Trophoblast cell (in vitro differentiated cells and primary cell): ENCODE results near the gene SGTB.
"Not testable (repeated sequence)": the region's sequence is repeated elsewhere in the genome, so short reads cannot be mapped to it uniquely, and the experiment has no call there.

Source experiments
- DNase-seq, 2 donors: peaks; one replicate each; pipeline ENCODE4 v3.0.0-alpha.2; 2016
- H2AFZ ChIP-seq: 2 replicates; pipeline ENCODE4 v1.6.1; 2013; ENCODE audit warnings: low read length, moderate library complexity, mild to moderate bottlenecking; ENCODE audit not compliant: insufficient read depth, poor library complexity
- H2AK5ac ChIP-seq: 2 replicates; pipeline ENCODE4 v1.6.1; 2013; ENCODE audit warnings: mild to moderate bottlenecking, low read length
- H2BK120ac ChIP-seq: 2 replicates; pipeline ENCODE4 v1.6.1; 2013; ENCODE audit warnings: low read length, mild to moderate bottlenecking, moderate library complexity; ENCODE audit not compliant: insufficient read depth, poor library complexity
- H2BK12ac ChIP-seq: 2 replicates; pipeline ENCODE4 v1.6.1; 2013; ENCODE audit warnings: mild to moderate bottlenecking, low read length, moderate library complexity
- H2BK5ac ChIP-seq: 2 replicates; pipeline ENCODE4 v1.6.1; 2013; ENCODE audit warnings: low read length, low read depth, moderate library complexity, mild to moderate bottlenecking; ENCODE audit not compliant: poor library complexity
- H3K14ac ChIP-seq: 2 replicates; pipeline ENCODE4 v1.6.1; 2013; ENCODE audit warnings: mild to moderate bottlenecking, low read length
- H3K18ac ChIP-seq: 2 replicates; pipeline ENCODE4 v1.6.1; 2013; ENCODE audit warnings: mild to moderate bottlenecking, low read length
- H3K23ac ChIP-seq: 2 replicates; pipeline ENCODE4 v1.6.1; 2013; ENCODE audit warnings: low read length
- H3K27ac ChIP-seq: 2 replicates; pipeline ENCODE4 v1.5.1; 2013; ENCODE audit warnings: low read depth, mild to moderate bottlenecking, inconsistent platforms, low read length, moderate library complexity
- H3K27me3 ChIP-seq: 2 replicates; pipeline ENCODE4 v1.6.1; 2013; ENCODE audit warnings: inconsistent platforms, mild to moderate bottlenecking, low read length, moderate library complexity; ENCODE audit not compliant: insufficient read depth
- H3K36me3 ChIP-seq, 2 experiments: 1 replicate in 1 of 2; 2 replicates in 1 of 2; pipeline ENCODE4 v1.6.1; 2013; ENCODE audit warnings: low read length in 2 of 2, mild to moderate bottlenecking in 2 of 2, moderate library complexity in 1 of 2; ENCODE audit not compliant: insufficient read depth in 2 of 2, control insufficient read depth in 1 of 2
- H3K4ac ChIP-seq: 2 replicates; pipeline ENCODE4 v1.6.1; 2013; ENCODE audit warnings: low read depth, mild to moderate bottlenecking, low read length, moderate library complexity
- H3K4me1 ChIP-seq, 2 experiments: 1 replicate in 1 of 2; 2 replicates in 1 of 2; pipeline ENCODE4 v1.6.1; 2013; ENCODE audit warnings: low read length in 2 of 2, mild to moderate bottlenecking in 2 of 2, moderate library complexity in 1 of 2; ENCODE audit not compliant: insufficient read depth in 2 of 2, control insufficient read depth in 1 of 2
- H3K4me2 ChIP-seq: 2 replicates; pipeline ENCODE4 v1.6.1; 2013; ENCODE audit warnings: inconsistent platforms, mild to moderate bottlenecking, low read length, moderate library complexity
- H3K4me3 ChIP-seq: 2 replicates; pipeline ENCODE4 v1.5.1; 2013; ENCODE audit warnings: mild to moderate bottlenecking, low read depth, low read length, inconsistent platforms
- H3K79me1 ChIP-seq: one replicate; pipeline ENCODE4 v1.6.1; 2013; ENCODE audit warnings: low read length
- H3K79me2 ChIP-seq: 2 replicates; pipeline ENCODE4 v1.6.1; 2013; ENCODE audit warnings: low read length, mild to moderate bottlenecking; ENCODE audit not compliant: control insufficient read depth, insufficient read depth, poor library complexity
- H3K9ac ChIP-seq: 2 replicates; pipeline ENCODE4 v1.6.1; 2013; ENCODE audit warnings: mild to moderate bottlenecking, low read length
- H3K9me3 ChIP-seq: 2 replicates; pipeline ENCODE4 v1.6.1; 2013; ENCODE audit warnings: low read depth, mild to moderate bottlenecking, control low read depth, inconsistent platforms, low read length; ENCODE audit not compliant: insufficient read depth
- H4K12ac ChIP-seq: 2 replicates; pipeline ENCODE4 v1.6.1; 2013; ENCODE audit warnings: low read depth, mild to moderate bottlenecking, low read length, moderate library complexity
- H4K8ac ChIP-seq: 2 replicates; pipeline ENCODE4 v1.6.1; 2013; ENCODE audit warnings: low read depth, mild to moderate bottlenecking, low read length, moderate library complexity
- H4K91ac ChIP-seq: one replicate; pipeline ENCODE4 v1.6.1; 2013; ENCODE audit warnings: low read depth, mild to moderate bottlenecking, low read length, moderate library complexity
- WGBS: extraction: QIAGEN DNeasy Blood & Tissue Kit; methylation state at CpG from one replicate; pipeline ENCODE4 v1.1.7; 2013; ENCODE audit warnings: missing lambda C conversion rate; ENCODE audit not compliant: insufficient read length, insufficient coverage; ENCODE audit errors: extremely low coverage; 5-methylcytosine and 5-hydroxymethylcytosine counted together

Gene SGTB

DNA sequence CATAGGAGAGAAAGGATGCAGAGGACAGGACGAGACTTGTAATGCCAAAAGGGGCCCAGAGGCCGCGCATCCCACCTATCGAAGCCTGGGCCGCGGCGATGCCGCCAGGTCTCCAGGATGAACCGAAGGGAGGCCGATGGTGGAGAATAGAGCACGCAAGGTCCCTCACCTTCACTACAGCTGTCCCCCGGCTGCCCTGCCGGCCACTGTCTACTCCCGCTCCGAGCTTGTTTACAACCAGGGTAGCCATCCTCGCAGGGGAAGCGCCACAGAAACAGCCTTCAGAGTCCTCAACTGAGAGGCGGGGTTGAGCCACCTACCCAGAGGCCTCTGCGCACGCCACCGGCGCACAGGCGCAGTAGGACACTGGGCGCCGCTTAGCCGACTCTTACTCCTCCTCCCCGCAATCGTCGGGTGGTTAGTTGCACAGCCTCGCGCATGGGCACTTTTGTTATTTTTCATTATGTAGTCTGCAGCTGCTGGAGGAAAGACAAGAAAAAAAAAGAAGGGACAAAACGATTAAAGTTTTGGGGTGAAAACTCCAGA lies 97.8 kb downstream of the SGTB start, which contains the start of gene TRIM23:
TRIM23 (minus strand) TSS at position 309 of the 546 bp plus-strand sequence; CDS start at position 250, 59 bp downstream.
- peaks cover 0 to 2% of the 10 kb centered on the region in 2 experiments for H3K36me3 ChIP-seq
- peaks cover 5% of the 10 kb centered on the region for H3K79me2 ChIP-seq
- no peaks in the 10 kb centered on the region for H3K27me3 ChIP-seq
- peaks cover 0 to 3% of the 10 kb centered on the region in 2 experiments for H3K4me1 ChIP-seq
- H3K9me3 ChIP-seq = no peaks in the 10 kb centered on the region
- H3K4me3 ChIP-seq = peak within 1 kb of the TSS; percentile 97
- H2AFZ ChIP-seq = peak within 1 kb of the TSS; percentile 85
- no peak within 1 kb of the TSS for H2BK12ac ChIP-seq
- DNase-seq = peak; percentile 96 to 97
- H3K18ac ChIP-seq = peak within 1 kb of the TSS; percentile 70
- H3K4me2 ChIP-seq = peak within 1 kb of the TSS; percentile 83
- peaks cover 4% of the 10 kb centered on the region for H3K79me1 ChIP-seq
- H2BK120ac ChIP-seq = no peak within 1 kb of the TSS
- H3K4ac ChIP-seq = peak within 1 kb of the TSS; percentile 80
- no peak within 1 kb of the TSS for H2AK5ac ChIP-seq
- H2BK5ac ChIP-seq = peak within 1 kb of the TSS; percentile 60
- H4K12ac ChIP-seq = peak within 1 kb of the TSS; percentile 61
- peak within 1 kb of the TSS; percentile 96 for H4K8ac ChIP-seq
- WGBS = no CpG with 5 or more reads among the region's 32 CpGs
- H4K91ac ChIP-seq = peak within 1 kb of the TSS; percentile 13
- H3K9ac ChIP-seq = peak within 1 kb of the TSS; percentile 97
- peak within 1 kb of the TSS; percentile 68 for H3K27ac ChIP-seq
- H3K14ac ChIP-seq = peak within 1 kb of the TSS; percentile 69
- no peak within 1 kb of the TSS for H3K23ac ChIP-seq

DNA sequence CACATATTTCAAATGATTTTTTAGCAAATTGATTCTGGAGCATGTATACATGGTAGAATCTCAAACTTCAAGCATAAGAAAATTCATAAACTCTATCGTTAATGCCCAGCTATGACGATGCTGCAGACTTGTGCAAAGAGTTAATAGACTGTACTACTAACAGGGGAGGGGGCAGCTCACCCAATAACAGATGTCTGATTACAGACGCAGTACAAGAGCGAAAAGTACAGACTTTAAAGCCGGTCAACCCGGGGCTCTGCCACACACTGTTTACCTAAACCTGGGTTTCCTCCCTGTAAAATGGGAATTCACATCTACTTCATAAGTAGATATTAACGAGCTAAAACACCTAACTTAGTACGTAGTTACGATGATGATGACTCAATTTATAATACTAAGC lies 98.4 kb downstream of the SGTB start:
- H3K23ac ChIP-seq = no peak overlapping the region
- no peaks in the 10 kb centered on the region for H3K9me3 ChIP-seq

DNA sequence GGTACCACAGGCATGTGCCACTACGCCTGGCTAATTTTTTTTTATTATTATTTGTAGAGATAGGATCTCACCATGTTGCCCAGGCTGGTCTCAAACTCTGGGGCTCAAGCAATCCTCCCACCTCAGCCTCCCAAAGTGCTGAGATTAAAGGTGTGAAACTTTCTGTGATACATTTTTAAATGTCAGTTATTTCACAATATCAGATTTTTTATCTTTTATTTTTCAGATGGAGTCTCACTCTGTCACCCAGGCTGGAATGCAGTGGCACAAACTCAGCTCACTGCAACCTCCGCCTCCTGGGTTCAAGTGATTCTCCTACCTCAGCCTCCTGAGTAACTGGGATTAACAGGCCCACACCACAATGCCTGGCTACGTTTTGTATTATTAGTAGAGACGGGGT lies 99.9 kb downstream of the SGTB start:
- not testable (repeated sequence) for H2BK12ac ChIP-seq, H2AK5ac ChIP-seq, H3K18ac ChIP-seq, H3K4me2 ChIP-seq, H3K4me3 ChIP-seq, H2BK5ac ChIP-seq, H3K27me3 ChIP-seq, H3K27ac ChIP-seq, H3K14ac ChIP-seq, H4K8ac ChIP-seq, DNase-seq, H3K9ac ChIP-seq, H3K36me3 ChIP-seq, H4K91ac ChIP-seq, H3K79me1 ChIP-seq, H3K79me2 ChIP-seq, H2AFZ ChIP-seq, H3K4me1 ChIP-seq, H3K23ac ChIP-seq, H2BK120ac ChIP-seq, H4K12ac ChIP-seq, H3K9me3 ChIP-seq
- WGBS = no CpG with 5 or more reads among the region's 4 CpGs
- peak overlapping the region; percentile 39 for H3K4ac ChIP-seq

More for the DNA sequence above, 98.4 kb downstream of the SGTB start:
- Histone ChIP-seq H3K79me2 (peaks cover 5% of the 10 kb centered on the region), H2BK12ac (no peak overlapping the region), H3K27me3 (no peaks in the 10 kb centered on the region), H2AFZ (no peak overlapping the region), H2BK5ac (no peak overlapping the region), H3K27ac (no peak overlapping the region), H4K12ac (no peak overlapping the region), H2AK5ac (no peak overlapping the region), H4K8ac (no peak overlapping the region), H2BK120ac (no peak overlapping the region), H4K91ac (no peak overlapping the region), H3K9ac (peak overlapping the region; percentile 79), H3K79me1 (peaks cover 4% of the 10 kb centered on the region), H3K4me2 (peak overlapping the region; percentile 63), H3K36me3 (peaks cover 0 to 2% of the 10 kb centered on the region in 2 experiments), H3K14ac (no peak overlapping the region), H3K18ac (no peak overlapping the region), H3K4ac (no peak overlapping the region), H3K4me1 (peaks cover 0 to 3% of the 10 kb centered on the region in 2 experiments), H3K4me3 (peak overlapping the region; percentile 97)
- no CpG with 5 or more reads among the region's 9 CpGs for WGBS
- DNase-seq = no peak

DNA sequence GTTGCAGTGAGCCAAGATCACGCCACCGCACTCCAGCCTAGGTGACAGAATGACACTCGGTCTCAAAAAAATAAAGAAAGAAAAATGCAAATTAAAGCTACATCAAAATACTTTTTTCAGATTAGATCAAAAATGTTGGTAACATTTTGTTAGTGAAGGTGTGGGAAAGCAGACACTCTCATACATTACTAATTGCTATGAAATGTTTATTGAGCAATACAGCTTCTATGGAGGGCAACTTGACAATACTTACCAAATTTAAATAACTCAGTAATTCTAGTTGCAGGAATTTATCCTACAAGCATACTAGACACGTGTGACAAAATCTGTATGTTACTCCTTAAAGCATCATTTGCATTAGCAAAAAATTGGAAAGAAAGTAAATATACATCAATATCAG lies 101.9 kb downstream of the SGTB start:
- H3K36me3 ChIP-seq = peaks cover 3% of the 10 kb centered on the region in 2 experiments
- no peak overlapping the region for H3K4ac ChIP-seq
- no peak overlapping the region for H2AFZ ChIP-seq
- H3K79me1 ChIP-seq = peaks cover 1% of the 10 kb centered on the region
- no peak overlapping the region for H4K91ac ChIP-seq
- H2AK5ac ChIP-seq = no peak overlapping the region
- H4K8ac ChIP-seq = no peak overlapping the region
- no peak overlapping the region for H4K12ac ChIP-seq
- H3K18ac ChIP-seq = no peak overlapping the region
- peaks cover 0 to 3% of the 10 kb centered on the region in 2 experiments for H3K4me1 ChIP-seq
- no peak overlapping the region for H2BK120ac ChIP-seq
- H2BK5ac ChIP-seq = no peak overlapping the region
- H3K27ac ChIP-seq = no peak overlapping the region
- H3K9ac ChIP-seq = no peak overlapping the region
- H3K23ac ChIP-seq = no peak overlapping the region
- WGBS = no CpG with 5 or more reads among the region's 4 CpGs
- H2BK12ac ChIP-seq = no peak overlapping the region
- no peak overlapping the region for H3K14ac ChIP-seq
- no peak overlapping the region for H3K4me2 ChIP-seq
- H3K9me3 ChIP-seq = no peaks in the 10 kb centered on the region
- H3K27me3 ChIP-seq = no peaks in the 10 kb centered on the region
- H3K79me2 ChIP-seq = peaks cover 3% of the 10 kb centered on the region
- DNase-seq = peak in 1 of 2 donors; percentile 51
- H3K4me3 ChIP-seq = no peak overlapping the region
